ENCODE data around the gene MB21D2. TPM values are rescaled to one million over a fixed set of nuclear protein-coding genes. Genes with fewer than 3 reads are reported as not detected.

MB21D2 gene
- total and polyA plus RNA-seq, 2 donors (not counting 1 experiment from before 2014, with no cell fraction given) = 0.03 to 0.20 TPM

GRCh38 chr3:192933259-192933658 lies 15.6 kb upstream of the MB21D2 start:
- intact Hi-C loops (cut with micrococcal nuclease) = no loop called here
- ChIA-PET CTCF (no interaction called here), POLR2A (no interaction called here)

GRCh38 chr3:192931825-192932224 lies 14.2 kb upstream of the MB21D2 start:
- CTCF ChIA-PET = no interaction called here
- no peak overlapping the region for H3K4me3 ChIP-seq (ENCODE audit: control extremely low read depth in 1 of 5, extremely low read depth in 1 of 5, insufficient read depth in 1 of 5, low read depth in 2 of 5, low read length in 4 of 5)
- no peak overlapping the region for H3K4me3 Mint-ChIP-seq
- intact Hi-C loops (cut with micrococcal nuclease) = no loop called here
- no peak overlapping the region for H3K27ac Mint-ChIP-seq
- TF ChIP-seq EZH2 (IDR thresholded peaks at IDR 0.05; ENCODE audit: borderline replicate concordance, insufficient read depth, low read depth, low read length, poor library complexity, severe bottlenecking) (no peak), CTCF (IDR thresholded peaks at IDR 0.05) (no peak)
- ATAC-seq (ENCODE audit: low read depth) = no peak
- H3K9me3 ChIP-seq (ENCODE audit: control extremely low read depth in 1 of 3, control insufficient read depth in 2 of 3, insufficient read depth in 1 of 3, low read length in 2 of 3) = peaks cover 0 to 2% (median 0%) of the 10 kb centered on the region in 3 donors
- H3K79me2 ChIP-seq (ENCODE audit: control insufficient read depth, insufficient read depth, low read length) = no peaks in the 10 kb centered on the region
- H3K36me3 ChIP-seq (replicated peaks in 1 of 2; ENCODE audit: control extremely low read depth in 1 of 2, control insufficient read depth in 1 of 2, extremely low read depth in 1 of 2, insufficient read depth in 2 of 2, low read length in 1 of 2) = no peaks in the 10 kb centered on the region
- no peaks in the 10 kb centered on the region for H3K4me1 ChIP-seq (ENCODE audit: control insufficient read depth in 2 of 2, insufficient read depth in 2 of 2, low read length in 2 of 2)
- POLR2A ChIA-PET = no interaction called here
- WGBS (ENCODE audit: insufficient coverage) = no CpG with 5 or more reads among the region's 3 CpGs
- no peak overlapping the region for H3K4me2 ChIP-seq (replicated peaks; ENCODE audit: low read depth, low read length, poor library complexity, severe bottlenecking)
- H3K4me1 Mint-ChIP-seq = peaks cover 3% of the 10 kb centered on the region
- H3K27me3 Mint-ChIP-seq = no peaks in the 10 kb centered on the region
- no peak overlapping the region for H3K9ac ChIP-seq (ENCODE audit: low read length)
- DNase-seq = no peak
- H2AFZ ChIP-seq (ENCODE audit: insufficient read depth, low read depth, low read length, poor library complexity, severe bottlenecking) = no peak overlapping the region
- H3K9me3 Mint-ChIP-seq (ENCODE audit: insufficient read depth) = no peaks in the 10 kb centered on the region
- H4K20me1 ChIP-seq (ENCODE audit: control insufficient read depth, insufficient read depth, low read length, poor library complexity, severe bottlenecking) = no peaks in the 10 kb centered on the region
- no peaks in the 10 kb centered on the region for H3K27me3 ChIP-seq (replicated peaks in 1 of 4; ENCODE audit: control extremely low read depth in 1 of 4, control insufficient read depth in 3 of 4, insufficient read depth in 4 of 4, low read length in 3 of 4)
- H3K27ac ChIP-seq (ENCODE audit: low read length in 2 of 2) = no peak overlapping the region

More at GRCh38 chr3:192933259-192933658, 15.6 kb upstream of the MB21D2 start:
- H3K4me1 Mint-ChIP-seq = peaks cover 3% of the 10 kb centered on the region
- no peaks in the 10 kb centered on the region for H3K27me3 Mint-ChIP-seq
- Histone ChIP-seq H4K20me1 (ENCODE audit: control insufficient read depth, insufficient read depth, low read length, poor library complexity, severe bottlenecking) (no peaks in the 10 kb centered on the region), H3K36me3 (replicated peaks in 1 of 2; ENCODE audit: control extremely low read depth in 1 of 2, control insufficient read depth in 1 of 2, extremely low read depth in 1 of 2, insufficient read depth in 2 of 2, low read length in 1 of 2) (no peaks in the 10 kb centered on the region), H3K4me2 (replicated peaks; ENCODE audit: low read depth, low read length, poor library complexity, severe bottlenecking) (no peak overlapping the region), H3K4me3 (ENCODE audit: control extremely low read depth in 1 of 5, extremely low read depth in 1 of 5, insufficient read depth in 1 of 5, low read depth in 2 of 5, low read length in 4 of 5) (no peak overlapping the region), H3K9me3 (ENCODE audit: control extremely low read depth in 1 of 3, control insufficient read depth in 2 of 3, insufficient read depth in 1 of 3, low read length in 2 of 3) (peaks cover 0 to 2% (median 0%) of the 10 kb centered on the region in 3 donors), H3K4me1 (ENCODE audit: control insufficient read depth in 2 of 2, insufficient read depth in 2 of 2, low read length in 2 of 2) (no peaks in the 10 kb centered on the region), H3K27ac (ENCODE audit: low read length in 2 of 2) (no peak overlapping the region), H3K79me2 (ENCODE audit: control insufficient read depth, insufficient read depth, low read length) (no peaks in the 10 kb centered on the region), H3K9ac (ENCODE audit: low read length) (no peak overlapping the region), H2AFZ (ENCODE audit: insufficient read depth, low read depth, low read length, poor library complexity, severe bottlenecking) (no peak overlapping the region), H3K27me3 (replicated peaks in 1 of 4; ENCODE audit: control extremely low read depth in 1 of 4, control insufficient read depth in 3 of 4, insufficient read depth in 4 of 4, low read length in 3 of 4) (no peaks in the 10 kb centered on the region)
- DNase-seq (no peak), ATAC-seq (ENCODE audit: low read depth) (no peak)
- H3K9me3 Mint-ChIP-seq (ENCODE audit: insufficient read depth) = no peaks in the 10 kb centered on the region
- no peak overlapping the region for H3K4me3 Mint-ChIP-seq
- H3K27ac Mint-ChIP-seq = no peak overlapping the region
- 85% methylated on average over 7 of the region's 9 CpGs for WGBS (ENCODE audit: insufficient coverage)
- TF ChIP-seq CTCF (IDR thresholded peaks at IDR 0.05) (no peak), EZH2 (IDR thresholded peaks at IDR 0.05; ENCODE audit: borderline replicate concordance, insufficient read depth, low read depth, low read length, poor library complexity, severe bottlenecking) (no peak)

Data from B cell (primary cell).